IMR-90 (cell line): ENCODE measurements around the gene MEF2D. TPM values are rescaled to one million over a fixed set of nuclear protein-coding genes. Genes with fewer than 3 reads are reported as not detected.
A peak's percentile ranks its signal among the peaks of the same experiment; 100 is the strongest.

ENCODE experiments used
- ATAC-seq: fragments of 200-7000 bp; cut with Tn5 transposase; 2 replicates; pipeline ENCODE4 v1.9.1; 2020; ENCODE audit warnings: low read depth, mild to moderate bottlenecking, moderate library complexity
- BruUV-seq: library from RNA; stranded (reverse); fragments of 400-500 nt; replicated peaks from 2 replicates; lab custom pipeline; 2021; lab: Mats Ljungman, UMichigan
- CTCF ChIA-PET: fragments of 300-600 bp; formaldehyde crosslinking; extraction: SDS; loops from one replicate; lab custom pipeline; 2021; ENCODE audit warnings: antibody characterized with exemption; lab: Yijun Ruan, JAX
- POLR2A ChIA-PET: fragments of 300-600 bp; sonication (Branson Sonifier 250); formaldehyde crosslinking; loops from one replicate; lab custom pipeline; 2022; ENCODE audit warnings: antibody characterized with exemption; ENCODE audit not compliant: unreplicated experiment; lab: Charles Lee
- DNase-seq: peaks from one replicate; pipeline ENCODE4 v3.0.0; 2013
- H2AFZ ChIP-seq: replicated peaks from 2 replicates; pipeline ENCODE3; 2013; ENCODE audit warnings: low read length, mild to moderate bottlenecking; ENCODE audit not compliant: poor library complexity
- H2AK5ac ChIP-seq: 2 replicates; pipeline ENCODE4 v1.6.1; 2013; ENCODE audit warnings: low read depth, low read length, inconsistent platforms
- H2AK9ac ChIP-seq: replicated peaks from 2 replicates; pipeline ENCODE3; 2013; ENCODE audit warnings: mild to moderate bottlenecking, low read depth, low read length, moderate library complexity; ENCODE audit not compliant: poor library complexity
- H2BK120ac ChIP-seq: 2 replicates; pipeline ENCODE4 v1.6.1; 2013; ENCODE audit warnings: low read depth, low read length, inconsistent platforms
- H2BK15ac ChIP-seq: 3 replicates; pipeline ENCODE4 v1.6.1; 2013; ENCODE audit warnings: low read depth, low read length, inconsistent platforms
- H2BK20ac ChIP-seq: 2 replicates; pipeline ENCODE4 v1.6.1; 2013; ENCODE audit warnings: low read depth, mild to moderate bottlenecking, inconsistent platforms, low read length, moderate library complexity
- H2BK5ac ChIP-seq: 2 replicates; pipeline ENCODE4 v1.6.1; 2013; ENCODE audit warnings: mild to moderate bottlenecking, low read depth, low read length, inconsistent platforms; ENCODE audit not compliant: poor library complexity, severe bottlenecking
- H3K14ac ChIP-seq: replicated peaks from 2 replicates; pipeline ENCODE4 v1.6.1; 2013; ENCODE audit warnings: low read depth, low read length, inconsistent platforms
- H3K18ac ChIP-seq: 2 replicates; pipeline ENCODE4 v1.6.1; 2013; ENCODE audit warnings: low read depth, low read length, control low read depth
- H3K23ac ChIP-seq: 2 replicates; pipeline ENCODE4 v1.6.1; 2013; ENCODE audit warnings: low read depth, low read length, inconsistent platforms
- H3K27ac ChIP-seq: 2 replicates; pipeline ENCODE4 v1.5.1; 2013; ENCODE audit warnings: mild to moderate bottlenecking, control low read depth, low read length; ENCODE audit not compliant: insufficient read depth
- H3K27me3 ChIP-seq: 2 replicates; pipeline ENCODE4 v1.6.1; 2013; ENCODE audit warnings: low read length; ENCODE audit not compliant: control insufficient read depth, insufficient read depth
- H3K36me3 ChIP-seq: 2 replicates; pipeline ENCODE4 v1.6.1; 2013; ENCODE audit warnings: low read length, mixed read lengths; ENCODE audit not compliant: control insufficient read depth, insufficient read depth
- H3K4ac ChIP-seq: 2 replicates; pipeline ENCODE4 v1.6.1; 2013; ENCODE audit warnings: low read depth, low read length, inconsistent platforms
- H3K4me1 ChIP-seq: 2 replicates; pipeline ENCODE4 v1.6.1; 2013; ENCODE audit warnings: low read length, mixed read lengths; ENCODE audit not compliant: control insufficient read depth, insufficient read depth
- H3K4me2 ChIP-seq: 2 replicates; pipeline ENCODE4 v1.6.1; 2013; ENCODE audit warnings: low read depth, mild to moderate bottlenecking, control low read depth, low read length, moderate library complexity
- H3K4me3 ChIP-seq: 2 replicates; pipeline ENCODE4 v1.5.1; 2013; ENCODE audit warnings: low read depth, mild to moderate bottlenecking, control low read depth, low read length, moderate library complexity; ENCODE audit not compliant: insufficient read depth
- H3K56ac ChIP-seq: 2 replicates; pipeline ENCODE4 v1.6.1; 2013; ENCODE audit warnings: low read length, inconsistent platforms; ENCODE audit not compliant: insufficient read depth; ENCODE audit errors: extremely low read depth
- H3K79me1 ChIP-seq, 2 experiments: 2 replicates each; pipeline ENCODE4 v1.6.1; 2013; ENCODE audit warnings: low read length in 2 of 2, inconsistent platforms in 1 of 2, low read depth in 1 of 2
- H3K9ac ChIP-seq: 2 replicates; pipeline ENCODE4 v1.6.1; 2013; ENCODE audit warnings: low read depth, low read length, control low read depth
- H3K9me1 ChIP-seq: 2 replicates; pipeline ENCODE4 v1.6.1; 2013; ENCODE audit warnings: low read length, inconsistent platforms; ENCODE audit not compliant: insufficient read depth
- H3K9me3 ChIP-seq: 2 replicates; pipeline ENCODE4 v1.6.1; 2013; ENCODE audit warnings: low read length; ENCODE audit not compliant: control insufficient read depth, insufficient read depth
- H4K20me1 ChIP-seq: 2 replicates; pipeline ENCODE4 v1.6.1; 2013; ENCODE audit warnings: low read length, inconsistent platforms; ENCODE audit not compliant: insufficient read depth
- H4K5ac ChIP-seq: 2 replicates; pipeline ENCODE4 v1.6.1; 2013; ENCODE audit warnings: mild to moderate bottlenecking, low read depth, low read length, control low read depth
- H4K8ac ChIP-seq, 2 experiments: 2 replicates each; pipeline ENCODE4 v1.6.1; 2013; ENCODE audit warnings: low read depth in 2 of 2, low read length in 2 of 2, control low read depth in 1 of 2, inconsistent platforms in 1 of 2
- H4K91ac ChIP-seq: 2 replicates; pipeline ENCODE4 v1.6.1; 2013; ENCODE audit warnings: low read depth, low read length, inconsistent platforms; ENCODE audit not compliant: insufficient read depth
- BHLHE40 ChIP-seq: fragments of 150-350 bp; IDR thresholded peaks from 2 replicates; pipeline ENCODE4 v1.6.1; 2016; ENCODE audit warnings: mild to moderate bottlenecking, low read depth, low read length
- CEBPB ChIP-seq: IDR thresholded peaks from 2 replicates; pipeline ENCODE4 v1.6.1; 2012; ENCODE audit warnings: low read depth, low read length, improper control_type of control experiment
- CHD1 ChIP-seq: IDR thresholded peaks from 2 replicates; pipeline ENCODE4 v1.6.1; 2012; ENCODE audit warnings: low read depth, low read length, improper control_type of control experiment
- CTCF ChIP-seq: conservative IDR thresholded peaks from 2 replicates; pipeline ENCODE4 v1.5.1; 2012; ENCODE audit warnings: mild to moderate bottlenecking, low read depth, low read length, improper control_type of control experiment
- ELK1 ChIP-seq: fragments of 150-350 bp; IDR thresholded peaks from 2 replicates; pipeline ENCODE4 v1.6.1; 2016; ENCODE audit warnings: low read depth, mild to moderate bottlenecking, low read length, moderate library complexity, borderline replicate concordance
- FOS ChIP-seq: fragments of 150-350 bp; IDR thresholded peaks from 2 replicates; pipeline ENCODE4 v1.6.1; 2016; ENCODE audit warnings: low read depth, low read length
- MAFK ChIP-seq: IDR thresholded peaks from 2 replicates; pipeline ENCODE4 v1.6.1; 2012; ENCODE audit warnings: low read depth, low read length, improper control_type of control experiment
- MAZ ChIP-seq: IDR thresholded peaks from 2 replicates; pipeline ENCODE4 v1.6.1; 2012; ENCODE audit warnings: low read depth, mild to moderate bottlenecking, low read length, improper control_type of control experiment, moderate library complexity, borderline replicate concordance
- MXI1 ChIP-seq: IDR thresholded peaks from 2 replicates; pipeline ENCODE4 v1.6.1; 2012; ENCODE audit warnings: low read depth, mild to moderate bottlenecking, low read length, moderate library complexity, borderline replicate concordance
- NFE2L2 ChIP-seq: fragments of 150-350 bp; IDR thresholded peaks from 2 replicates; pipeline ENCODE4 v1.6.1; 2016; ENCODE audit warnings: low read depth, mild to moderate bottlenecking, low read length
- POLR2A ChIP-seq: IDR thresholded peaks from 2 replicates; pipeline ENCODE4 v1.6.1; 2012; ENCODE audit warnings: mild to moderate bottlenecking, low read depth, low read length
- RAD21 ChIP-seq: IDR thresholded peaks from 2 replicates; pipeline ENCODE4 v1.6.1; 2012; ENCODE audit warnings: low read length, improper control_type of control experiment
- RCOR1 ChIP-seq: IDR thresholded peaks from 2 replicates; pipeline ENCODE4 v1.6.1; 2012; ENCODE audit warnings: mild to moderate bottlenecking, low read length, improper control_type of control experiment; ENCODE audit not compliant: insufficient replicate concordance
- RFX5 ChIP-seq: IDR thresholded peaks from 2 replicates; pipeline ENCODE4 v1.8.0; 2012; ENCODE audit warnings: low read depth, mild to moderate bottlenecking, low read length, moderate library complexity
- SMC3 ChIP-seq: fragments of 150-350 bp; IDR thresholded peaks from 2 replicates; pipeline ENCODE4 v1.6.1; 2016; ENCODE audit warnings: low read depth, mild to moderate bottlenecking, antibody characterized with exemption, low read length, moderate library complexity
- WGBS, 2 experiments: methylation state at CpG; one replicate each; pipeline versions ENCODE4 v1.1.5 to v1.1.7; 2013; ENCODE audit warnings: missing lambda C conversion rate in 2 of 2; ENCODE audit not compliant: insufficient read length in 1 of 2; ENCODE audit errors: extremely low coverage in 2 of 2; 5-methylcytosine and 5-hydroxymethylcytosine counted together
- dilution Hi-C: fragments of 300-500 bp; cut with HindIII; formaldehyde crosslinking; loops from one replicate; pipeline ENCODE4 v1.14.3; 2018; ENCODE audit warnings: low sequenced_read_pairs; ENCODE audit not compliant: unreplicated experiment
- in situ Hi-C: fragments of 300-500 bp; cut with MboI; formaldehyde crosslinking; loops from 3 replicates; pipeline ENCODE4 v1.14.3; 2019; ENCODE audit warnings: low sequenced_read_pairs, inconsistent platforms, mixed read lengths
- intact Hi-C: fragments of 100-400 bp; cut with micrococcal nuclease; formaldehyde crosslinking; loops from 2 replicates; pipeline ENCODE4 v1.10.0; 2022
- polyA plus RNA-seq, 3 experiments: library from polyadenylated mRNA; depleted of rRNA; stranded (reverse); fragments of >200 nt; gene quantifications; 2 replicates each; pipeline ENCODE4 v1.2.3, GENCODE V29; 2012; ENCODE audit warnings: low replicate concordance in 1 of 3
- total RNA-seq: library from RNA; depleted of rRNA; stranded (reverse); fragments of >200 nt; gene quantifications from 2 replicates; pipeline ENCODE4 v1.2.3, GENCODE V29; 2012
- TF ChIP-seq, protein P1 (sequence below): fragments of 150-350 bp; IDR thresholded peaks from 2 replicates; pipeline ENCODE4 v1.6.1; 2017; ENCODE audit warnings: mild to moderate bottlenecking, antibody characterized with exemption, low read length, low read depth

Gene MEF2D
- total and polyA plus RNA-seq, 2 of the 4 experiments (the other 2 are of a cell fraction), result 2.9 to 20.0 TPM

GRCh38 chr1:156492591-156493080 is 7.9 kb downstream of the MEF2D start:
- no peak overlapping the region; the same call in 1 of the 2 replicates for H4K91ac ChIP-seq
- no peaks in the 10 kb centered on the region for H3K9me3 ChIP-seq
- no peak overlapping the region for H2BK120ac ChIP-seq
- H2AFZ ChIP-seq, result no peak overlapping the region
- H3K27ac ChIP-seq, result no peak overlapping the region
- CTCF ChIA-PET, result no interaction called here
- H3K9me1 ChIP-seq, result peaks cover 75% of the 10 kb centered on the region
- H4K5ac ChIP-seq, result no peak overlapping the region
- no peak overlapping the region for H2BK15ac ChIP-seq
- H3K4ac ChIP-seq, result no peak overlapping the region
- H3K79me1 ChIP-seq, result peaks cover 9 to 98% of the 10 kb centered on the region in 2 experiments; a peak in 3 of 4 replicates
- peaks cover 66% of the 10 kb centered on the region for H3K4me1 ChIP-seq
- H4K20me1 ChIP-seq, result peaks cover 100% of the 10 kb centered on the region
- H3K9ac ChIP-seq, result no peak overlapping the region
- DNase-seq (no peak), ATAC-seq (no peak)
- H2BK5ac ChIP-seq, result no peak overlapping the region
- H3K4me2 ChIP-seq, result no peak overlapping the region
- TF ChIP-seq BHLHE40, result no peak
- no peak for TF ChIP-seq POLR2A
- no peak for TF ChIP-seq CEBPB
- TF ChIP-seq RCOR1, result no peak
- no peak for TF ChIP-seq FOS
- no peak for TF ChIP-seq CTCF
- TF ChIP-seq NFE2L2, result no peak
- TF ChIP-seq RFX5, result no peak
- TF ChIP-seq MXI1, result no peak
- no peak for TF ChIP-seq MAFK
- no peak for TF ChIP-seq RAD21
- TF ChIP-seq, protein P1, sequence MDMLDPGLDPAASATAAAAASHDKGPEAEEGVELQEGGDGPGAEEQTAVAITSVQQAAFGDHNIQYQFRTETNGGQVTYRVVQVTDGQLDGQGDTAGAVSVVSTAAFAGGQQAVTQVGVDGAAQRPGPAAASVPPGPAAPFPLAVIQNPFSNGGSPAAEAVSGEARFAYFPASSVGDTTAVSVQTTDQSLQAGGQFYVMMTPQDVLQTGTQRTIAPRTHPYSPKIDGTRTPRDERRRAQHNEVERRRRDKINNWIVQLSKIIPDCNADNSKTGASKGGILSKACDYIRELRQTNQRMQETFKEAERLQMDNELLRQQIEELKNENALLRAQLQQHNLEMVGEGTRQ, result no peak
- TF ChIP-seq CHD1, result no peak
- TF ChIP-seq SMC3, result no peak
- TF ChIP-seq MAZ, result no peak
- no peak for TF ChIP-seq ELK1
- H3K18ac ChIP-seq, result no peak overlapping the region
- no peak overlapping the region for H4K8ac ChIP-seq
- no TSS peak for BruUV-seq
- H2BK20ac ChIP-seq, result no peak overlapping the region
- intact Hi-C loops, result no loop called here
- peaks cover 5% of the 10 kb centered on the region for H3K36me3 ChIP-seq
- H3K4me3 ChIP-seq, result no peak overlapping the region
- WGBS, 2 experiments, result 100% methylated on average over 1 of the region's 7 CpGs; no CpG with 5 or more reads in 1 of the 2 experiments
- POLR2A ChIA-PET, result no interaction called here
- dilution Hi-C loops, result no loop called here
- 0 out of 2 replicates have a peak overlapping the region, but pooled peaks have one; percentile 15 for H3K23ac ChIP-seq
- no peak overlapping the region for H3K14ac ChIP-seq
- no peak overlapping the region for H2AK5ac ChIP-seq
- in situ Hi-C loops, result no loop called here
- H3K27me3 ChIP-seq, result no peaks in the 10 kb centered on the region
- H3K56ac ChIP-seq, result no peak overlapping the region
- peak overlapping the region; percentile 23 for H2AK9ac ChIP-seq
